Stimulated activated CD8-positive, alpha-beta memory T cell treated with anti-CD3 and anti-CD28 coated beads, Interleukin-2, amount 100 ng/mL, for 48 hours (primary cell): Measurements from ENCODE around the gene TMEM63C.

Experiments
- DNase-seq, 2 donors: peaks; one replicate each; pipeline ENCODE4 v3.0.0-alpha.2; 2020; ENCODE audit warnings: low read depth in 2 of 2

The TMEM63C gene

DNA sequence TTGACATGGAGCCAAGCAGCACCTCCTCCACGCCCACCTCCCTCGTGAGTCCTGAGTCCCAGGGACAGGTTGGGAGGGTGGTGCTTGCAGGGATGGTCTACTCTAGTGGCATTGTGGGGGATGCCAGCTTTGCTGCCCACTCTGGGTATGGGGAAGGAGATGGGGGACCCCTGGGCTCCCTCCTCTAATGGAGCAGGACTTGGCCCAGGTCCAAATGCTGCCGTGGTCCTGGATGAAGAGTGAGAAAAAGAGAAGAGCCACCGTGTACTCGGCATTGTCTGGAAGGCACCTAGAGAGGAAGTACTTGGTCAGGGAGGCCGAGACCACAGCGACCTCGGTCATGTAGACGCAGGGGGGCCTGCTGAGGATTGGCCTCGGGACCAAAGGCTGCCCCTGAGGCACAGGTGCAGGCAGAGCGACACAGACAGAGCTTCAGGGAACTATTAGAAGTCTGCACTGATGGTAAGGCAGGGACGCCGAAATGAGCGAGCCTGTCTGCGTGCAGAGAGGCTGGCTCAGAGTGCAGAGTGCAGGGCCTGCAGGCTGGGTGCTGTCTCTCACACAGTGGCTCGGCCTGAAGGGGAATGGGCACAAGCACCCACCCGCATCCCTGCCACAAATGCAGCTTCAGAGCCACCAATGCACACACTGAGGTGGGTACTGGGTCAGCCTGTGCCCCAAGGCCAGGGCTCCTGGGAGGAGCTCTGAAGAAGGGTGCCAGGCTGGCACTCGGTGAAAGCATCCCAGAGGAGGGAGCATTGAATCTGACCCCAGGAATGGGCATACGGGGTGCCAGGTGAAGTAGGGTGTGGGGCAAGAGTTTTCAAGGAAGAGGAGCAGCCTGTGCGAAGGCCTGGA is 72.0 kb downstream of the TMEM63C start:
- DNase-seq: no peak

DNA sequence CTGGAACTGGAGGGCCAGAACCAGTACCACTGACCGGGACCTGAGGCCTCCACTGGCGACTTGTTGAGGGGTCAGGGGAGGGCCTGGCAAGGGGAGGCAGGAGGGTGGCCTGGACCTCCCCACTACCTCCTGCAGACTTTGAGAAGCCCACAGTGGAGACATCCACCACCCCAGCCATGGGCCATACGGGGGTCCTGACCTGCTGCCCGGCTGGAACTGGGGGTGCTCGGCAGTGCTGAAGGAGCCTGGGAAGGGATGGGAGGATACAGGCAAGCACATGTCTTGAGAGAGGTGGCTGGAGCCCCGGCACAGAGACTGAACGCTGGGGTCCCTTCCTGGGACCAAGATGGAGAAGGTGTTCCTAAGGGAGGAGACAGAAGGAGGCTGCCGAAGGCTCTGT is 75.1 kb downstream of the TMEM63C start:
- no peak for DNase-seq

GRCh38 chr14:77257700-77258099 is 76.1 kb downstream of the TMEM63C start:
- DNase-seq: no peak

GRCh38 chr14:77258566-77258965 is 77.0 kb downstream of the TMEM63C start:
- DNase-seq: no peak

DNA sequence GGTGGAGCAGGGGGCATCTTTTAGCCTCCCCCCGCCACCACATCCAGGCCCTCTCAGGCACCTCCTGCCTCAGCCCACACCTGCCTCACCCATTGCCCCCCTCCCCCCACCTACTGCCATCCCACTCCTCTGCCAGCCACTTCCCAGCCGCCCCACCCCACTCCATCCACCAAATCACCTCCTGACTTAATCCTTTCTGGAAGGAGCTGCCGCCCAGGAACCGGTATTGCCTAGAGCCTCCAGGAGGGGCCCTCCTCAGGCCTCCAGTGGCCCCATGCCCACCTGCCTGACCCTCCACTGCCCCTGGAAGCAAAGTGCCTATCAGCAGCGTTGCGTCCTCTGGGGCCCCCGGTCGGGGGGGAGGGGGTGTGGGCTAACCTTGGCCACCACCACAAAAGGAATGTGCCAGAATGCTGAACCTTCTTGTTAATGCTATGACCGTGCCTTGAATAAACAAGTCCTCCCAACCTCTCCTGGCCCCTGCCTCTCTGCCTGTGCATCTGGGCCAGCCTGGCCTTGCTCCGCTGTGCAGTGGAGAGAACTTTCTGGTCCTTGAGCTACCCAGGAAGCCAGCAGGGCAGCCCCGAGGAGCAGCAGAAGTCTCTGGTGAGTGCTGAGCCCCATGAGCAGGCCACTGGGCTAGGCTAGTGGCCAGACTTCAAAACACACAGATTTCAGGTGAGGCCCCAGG is 77.6 kb downstream of the TMEM63C start:
- DNase-seq: no peak

DNA sequence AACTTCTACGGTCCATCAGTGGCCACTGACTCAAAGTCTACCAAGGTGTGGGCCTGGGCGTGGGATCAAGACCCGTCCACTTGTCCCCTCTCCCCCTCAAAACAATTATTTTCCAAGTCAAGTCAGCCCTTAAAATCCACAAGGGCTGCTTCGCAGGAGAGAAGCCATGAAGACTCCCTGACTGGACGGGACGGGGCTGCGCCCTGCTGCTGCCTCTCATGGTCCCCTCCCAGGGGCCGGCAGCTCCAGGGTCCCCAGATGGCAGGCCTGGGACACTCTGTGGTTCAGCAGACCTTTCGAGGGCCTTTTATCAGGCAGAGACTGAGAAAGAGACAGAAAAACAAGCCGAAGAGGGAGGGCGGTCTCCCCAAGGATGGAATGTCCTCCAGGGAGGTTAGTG is 78.6 kb downstream of the TMEM63C start:
- DNase-seq: no peak

- DNase-seq: no peak
Observed at GRCh38 chr14:77260631-77261030, 79.0 kb downstream of the TMEM63C start.

GRCh38 chr14:77264466-77265186 is 83.0 kb downstream of the TMEM63C start:
- no peak for DNase-seq

- DNase-seq: no peak
Observed at GRCh38 chr14:77265187-77265515, 83.6 kb downstream of the TMEM63C start.

DNA sequence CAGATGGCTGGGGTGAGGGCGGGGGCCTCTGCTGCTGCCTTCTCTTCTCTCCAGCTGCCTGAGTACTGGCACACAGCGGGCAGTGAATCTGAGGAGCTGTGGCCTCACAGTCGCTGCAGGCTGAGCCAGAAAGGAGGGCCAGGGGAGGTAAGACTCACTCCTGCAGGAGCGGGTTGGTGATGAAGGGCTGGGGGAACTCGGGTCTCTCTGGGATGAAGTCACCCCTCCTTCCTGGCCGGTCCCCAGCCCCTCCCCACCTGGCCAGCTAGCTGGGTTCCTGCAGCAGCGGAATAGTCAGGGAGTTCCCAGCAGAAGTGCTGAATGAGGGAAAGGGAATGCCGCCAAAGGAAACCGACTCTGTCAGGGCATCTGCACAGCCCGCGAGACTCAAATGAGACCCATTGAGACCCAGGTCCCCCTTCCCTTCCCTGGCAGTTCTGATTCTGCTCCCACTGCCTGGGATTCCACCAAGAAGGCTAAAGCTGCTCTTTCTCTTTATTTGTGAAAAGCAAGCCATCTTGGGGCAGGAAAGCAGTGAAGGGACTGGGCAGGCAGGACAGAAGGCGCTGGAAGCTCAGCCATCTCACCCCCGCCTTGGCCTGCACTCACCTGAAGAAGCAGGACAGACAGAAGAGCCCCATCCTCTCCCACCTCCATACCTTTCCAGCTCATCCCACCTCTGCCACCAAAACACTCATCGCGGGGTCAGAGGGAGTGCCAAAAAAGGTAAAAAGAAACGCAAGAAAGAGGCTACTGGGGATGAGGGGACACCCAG is 84.2 kb downstream of the TMEM63C start:
- DNase-seq: no peak

DNA sequence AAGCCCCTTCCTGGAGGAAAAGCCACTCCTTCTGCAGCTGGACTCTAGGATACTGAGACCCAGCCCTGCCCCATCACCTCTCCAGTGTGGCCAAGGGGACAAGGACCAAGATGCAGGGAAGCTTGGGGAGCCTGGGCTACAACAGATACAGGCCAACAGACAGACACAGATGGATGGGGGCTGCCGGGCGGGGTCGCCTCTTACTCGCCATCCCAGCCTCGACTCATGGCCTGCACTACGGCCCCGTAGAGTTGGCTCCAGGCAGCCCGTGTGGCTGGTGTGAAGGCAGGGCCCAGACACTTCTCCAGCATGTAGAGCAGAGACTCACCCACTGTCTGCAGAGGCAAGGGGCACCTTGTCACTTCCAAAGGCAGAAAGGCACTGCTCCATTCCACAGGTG is 84.7 kb downstream of the TMEM63C start:
- DNase-seq: no peak

GRCh38 chr14:77267937-77268699 is 86.5 kb downstream of the TMEM63C start:
- DNase-seq: no peak

GRCh38 chr14:77268989-77269600 is 87.5 kb downstream of the TMEM63C start:
- DNase-seq: no peak

DNA sequence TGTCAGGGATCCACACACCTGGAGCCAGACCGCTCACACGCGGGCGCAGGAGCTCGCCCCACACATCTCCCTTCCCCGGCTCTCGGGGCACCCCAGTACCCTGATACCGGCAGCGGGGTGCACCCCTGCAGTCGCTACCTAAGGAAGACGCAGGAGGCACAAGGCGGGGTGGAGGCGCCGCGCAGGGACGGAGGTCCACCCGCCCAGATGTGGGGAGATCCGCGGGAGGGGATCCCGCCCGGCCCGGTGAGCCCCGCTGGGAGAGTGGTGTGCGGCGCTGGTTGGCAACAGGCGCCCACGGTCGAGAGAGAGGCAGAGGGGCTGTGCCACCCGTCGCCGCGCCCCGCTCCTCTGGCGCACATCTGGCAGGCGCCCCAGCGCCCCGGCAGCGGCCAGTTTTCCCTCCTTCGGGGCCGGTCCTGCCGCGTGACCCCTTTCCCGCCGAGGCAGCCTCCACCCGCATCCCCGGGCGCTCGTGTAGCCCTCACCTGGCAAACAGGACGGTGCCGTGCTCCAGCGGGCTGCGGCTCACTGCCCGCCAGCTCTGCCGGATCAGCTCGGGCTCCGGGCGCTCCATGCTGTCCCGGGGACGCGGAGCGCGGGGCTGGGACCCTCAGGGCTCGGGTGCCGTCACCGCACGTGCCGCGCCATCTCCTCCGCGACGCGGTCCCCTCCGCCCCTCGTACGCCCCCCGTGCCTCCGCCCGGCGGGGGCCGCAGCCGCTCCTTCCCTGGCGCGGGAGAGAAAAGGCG is 88.9 kb downstream of the TMEM63C start:
- no peak for DNase-seq

DNA sequence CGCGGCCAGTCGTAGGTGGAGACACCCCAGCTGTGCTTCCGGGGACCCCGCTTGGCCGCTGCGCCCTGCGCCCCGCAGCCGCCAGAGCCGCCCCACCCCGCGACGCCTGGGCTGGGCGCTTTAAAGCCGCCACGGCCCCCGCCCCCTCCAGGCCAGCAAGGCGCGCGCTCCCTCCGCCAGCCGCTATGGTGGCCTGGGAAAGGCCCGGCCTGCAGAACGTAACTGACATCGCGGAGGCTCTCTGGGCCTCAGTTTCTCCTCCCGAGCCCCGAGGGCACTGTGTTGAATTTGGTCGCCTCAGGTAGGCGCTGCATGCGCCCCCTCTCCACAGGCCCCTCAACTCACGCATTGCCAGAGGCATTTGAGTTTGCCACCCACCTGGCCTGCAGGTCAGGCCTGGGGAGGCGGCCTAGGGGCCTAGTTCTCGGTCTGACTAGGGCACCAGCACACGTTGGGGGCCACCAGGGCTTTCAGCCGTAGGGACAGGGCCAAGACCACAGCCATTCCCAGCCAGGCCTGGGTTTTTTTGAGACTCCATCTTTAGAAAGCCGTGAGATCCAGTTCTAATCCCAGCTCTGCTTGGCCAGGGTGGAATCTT is 89.6 kb downstream of the TMEM63C start, which contains the start of gene NGB:
Gene NGB, minus strand, starts transcription at position 94 of the 598 bp plus-strand sequence. CDS start 269 bp downstream, outside the sequence.
- no peak for DNase-seq

GRCh38 chr14:77272261-77272660 is 90.7 kb downstream of the TMEM63C start:
- no peak for DNase-seq

DNA sequence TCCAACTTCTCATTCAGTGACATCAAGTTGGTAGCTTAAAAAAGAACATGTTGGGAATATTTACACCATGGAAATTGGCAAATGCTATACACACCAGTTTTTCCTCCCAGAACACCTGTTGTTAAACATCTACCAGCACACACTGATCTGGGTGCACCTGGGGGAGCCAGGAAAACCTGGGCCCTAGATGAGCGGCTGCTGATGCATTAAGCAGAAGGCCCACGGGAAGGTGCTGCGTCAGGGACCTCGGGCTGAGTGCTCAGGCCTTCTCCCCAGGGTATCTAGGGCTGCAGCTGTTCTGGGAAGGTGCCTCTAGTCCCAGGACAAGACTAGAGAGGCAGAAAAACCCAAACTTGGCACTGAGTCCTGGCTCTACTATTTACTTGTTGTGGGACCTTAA is 92.2 kb downstream of the TMEM63C start:
- no peak for DNase-seq

- no peak for DNase-seq
Observed at GRCh38 chr14:77275041-77275580, 93.5 kb downstream of the TMEM63C start.

GRCh38 chr14:77275601-77276017 is 94.0 kb downstream of the TMEM63C start:
- no peak for DNase-seq
